H1 (cell line): Measurements from ENCODE around the gene CTBP2. TPM values are rescaled to one million over a fixed set of nuclear protein-coding genes. Genes with fewer than 3 reads are reported as not detected.

Source experiments
- CTBP2 ChIP-seq: IDR thresholded peaks from 2 replicates; pipeline ENCODE4 v1.7.0; 2011; ENCODE audit warnings: borderline replicate concordance, mild to moderate bottlenecking, moderate library complexity, mixed read lengths, low read length; ENCODE audit not compliant: insufficient read depth, insufficient read length
- EGR1 ChIP-seq: IDR thresholded peaks from 2 replicates; pipeline ENCODE4 v1.6.1; 2011; ENCODE audit warnings: low read depth, low read length, borderline replicate concordance
- EZH2 ChIP-seq: fragments of 200-600 bp; sonication (generic); IDR thresholded peaks from 2 replicates; pipeline ENCODE4 v1.7.1; 2012; ENCODE audit warnings: low read depth, mild to moderate bottlenecking, moderate library complexity, low read length, inconsistent platforms; ENCODE audit not compliant: severe bottlenecking
- SUZ12 ChIP-seq: fragments of 200-600 bp; sonication (generic); IDR thresholded peaks from 2 replicates; pipeline ENCODE4 v1.6.1; 2012; ENCODE audit warnings: mild to moderate bottlenecking, inconsistent platforms, low read length, moderate library complexity, mixed read lengths
- TAF7 ChIP-seq: optimal IDR thresholded peaks from 2 replicates; pipeline ENCODE3; 2011; ENCODE audit warnings: low read depth, mild to moderate bottlenecking, inconsistent platforms, low read length, moderate library complexity, borderline replicate concordance
- polyA plus RNA-seq, 7 experiments: library from polyadenylated mRNA; depleted of rRNA in 3 of 7; stranded (reverse) in 5 of 7; unstranded in 2 of 7; fragments of >200 nt in 5 of 7; fragments of 200-250 nt in 2 of 7; gene quantifications; 1 replicate in 5 of 7; 2 replicates in 1 of 7; 4 replicates in 1 of 7; pipeline versions ENCODE4 v1.2.1 to v1.2.3, GENCODE V29; 2011 to 2013; ENCODE audit warnings: missing spikeins in 2 of 7, mixed read lengths in 2 of 7
- total RNA-seq: library from RNA; stranded (reverse); fragmentation: NEBNext Ultra II Directional; extraction: Animal tissue kit (Norgen Biotek cat#: 25700); gene quantifications from 2 replicates; pipeline ENCODE4 v1.2.1, GENCODE V29; 2021

The CTBP2 gene
- total and polyA plus RNA-seq, 2 of the 8 experiments (the other 6 are each of a cell fraction or from before 2014, with no cell fraction given) = 208 to 221 TPM

DNA sequence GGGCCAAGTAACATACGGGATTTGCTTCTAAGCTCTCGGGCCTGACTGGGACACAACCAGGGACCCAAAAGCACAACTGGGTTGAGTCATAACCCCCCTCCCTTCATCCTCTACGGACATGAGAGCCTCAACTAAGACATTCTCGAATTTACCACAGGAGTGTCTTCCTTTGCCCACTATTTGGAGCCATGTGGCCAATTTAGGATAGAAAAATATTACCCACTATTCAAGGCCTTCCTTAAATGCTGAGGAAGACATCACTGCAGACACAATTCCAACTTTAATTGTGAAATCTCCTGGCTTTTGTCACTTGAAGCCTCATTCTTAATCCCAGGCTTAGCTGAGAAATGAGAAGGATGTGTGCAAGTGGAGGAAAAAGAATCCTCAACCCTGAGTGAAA lies 11.8 kb downstream of the CTBP2 start (continued):
- TF ChIP-seq EZH2 = no peak
- no peak for TF ChIP-seq SUZ12
- TF ChIP-seq CTBP2 = no peak
- TF ChIP-seq TAF7 = no peak
- TF ChIP-seq EGR1 = no peak
